ENCODE measurements around the gene CEP78. TPM values are rescaled to one million over a fixed set of nuclear protein-coding genes. Genes with fewer than 3 reads are reported as not detected.

The CEP78 gene
- total and polyA plus RNA-seq, 11 donors: 1.1 to 8.2 (median 3.3) TPM

GRCh38 chr9:78303377-78304062, 67.6 kb downstream of the CEP78 start:
- no peak overlapping the region for H3K4me3 ChIP-seq
- DNase-seq: no peak
- H3K27ac ChIP-seq: no peak overlapping the region
- peaks cover 0 to 2% (median 0%) of the 10 kb centered on the region in 12 donors for H3K4me1 ChIP-seq
- no peak for TF ChIP-seq POLR2A (IDR thresholded peaks at IDR 0.05)
- TF ChIP-seq, protein P1, sequence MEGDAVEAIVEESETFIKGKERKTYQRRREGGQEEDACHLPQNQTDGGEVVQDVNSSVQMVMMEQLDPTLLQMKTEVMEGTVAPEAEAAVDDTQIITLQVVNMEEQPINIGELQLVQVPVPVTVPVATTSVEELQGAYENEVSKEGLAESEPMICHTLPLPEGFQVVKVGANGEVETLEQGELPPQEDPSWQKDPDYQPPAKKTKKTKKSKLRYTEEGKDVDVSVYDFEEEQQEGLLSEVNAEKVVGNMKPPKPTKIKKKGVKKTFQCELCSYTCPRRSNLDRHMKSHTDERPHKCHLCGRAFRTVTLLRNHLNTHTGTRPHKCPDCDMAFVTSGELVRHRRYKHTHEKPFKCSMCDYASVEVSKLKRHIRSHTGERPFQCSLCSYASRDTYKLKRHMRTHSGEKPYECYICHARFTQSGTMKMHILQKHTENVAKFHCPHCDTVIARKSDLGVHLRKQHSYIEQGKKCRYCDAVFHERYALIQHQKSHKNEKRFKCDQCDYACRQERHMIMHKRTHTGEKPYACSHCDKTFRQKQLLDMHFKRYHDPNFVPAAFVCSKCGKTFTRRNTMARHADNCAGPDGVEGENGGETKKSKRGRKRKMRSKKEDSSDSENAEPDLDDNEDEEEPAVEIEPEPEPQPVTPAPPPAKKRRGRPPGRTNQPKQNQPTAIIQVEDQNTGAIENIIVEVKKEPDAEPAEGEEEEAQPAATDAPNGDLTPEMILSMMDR (IDR thresholded peaks at IDR 0.05): no peak
- H3K27me3 ChIP-seq: peaks cover 0 to 40% (median 8%) of the 10 kb centered on the region in 9 donors
- H3K9me3 ChIP-seq: no peaks in the 10 kb centered on the region
- intact Hi-C loops (cut with DNase I): no loop called here
- 95 to 97% (median 96%) methylated on average over 3 of the region's 3 CpGs for WGBS, 4 donors
- H3K36me3 ChIP-seq: no peaks in the 10 kb centered on the region
- no peak for ATAC-seq

- Histone ChIP-seq H3K27me3 (peaks cover 0 to 31% (median 7%) of the 10 kb centered on the region in 9 donors), H3K27ac (no peak overlapping the region), H3K9me3 (no peaks in the 10 kb centered on the region), H3K36me3 (no peaks in the 10 kb centered on the region), H3K4me1 (no peaks in the 10 kb centered on the region), H3K4me3 (no peak overlapping the region)
- 63 to 90% (median 85%) methylated on average over 1 of the region's 1 CpG for WGBS, 4 donors
- TF ChIP-seq, protein P1 (IDR thresholded peaks at IDR 0.05): no peak
- TF ChIP-seq POLR2A (IDR thresholded peaks at IDR 0.05): no peak
- DNase-seq (no peak), ATAC-seq (no peak)
- intact Hi-C loops (cut with DNase I): no loop called here
These were observed 68.5 kb downstream of the CEP78 start for GRCh38 chr9:78304357-78304756.

DNA sequence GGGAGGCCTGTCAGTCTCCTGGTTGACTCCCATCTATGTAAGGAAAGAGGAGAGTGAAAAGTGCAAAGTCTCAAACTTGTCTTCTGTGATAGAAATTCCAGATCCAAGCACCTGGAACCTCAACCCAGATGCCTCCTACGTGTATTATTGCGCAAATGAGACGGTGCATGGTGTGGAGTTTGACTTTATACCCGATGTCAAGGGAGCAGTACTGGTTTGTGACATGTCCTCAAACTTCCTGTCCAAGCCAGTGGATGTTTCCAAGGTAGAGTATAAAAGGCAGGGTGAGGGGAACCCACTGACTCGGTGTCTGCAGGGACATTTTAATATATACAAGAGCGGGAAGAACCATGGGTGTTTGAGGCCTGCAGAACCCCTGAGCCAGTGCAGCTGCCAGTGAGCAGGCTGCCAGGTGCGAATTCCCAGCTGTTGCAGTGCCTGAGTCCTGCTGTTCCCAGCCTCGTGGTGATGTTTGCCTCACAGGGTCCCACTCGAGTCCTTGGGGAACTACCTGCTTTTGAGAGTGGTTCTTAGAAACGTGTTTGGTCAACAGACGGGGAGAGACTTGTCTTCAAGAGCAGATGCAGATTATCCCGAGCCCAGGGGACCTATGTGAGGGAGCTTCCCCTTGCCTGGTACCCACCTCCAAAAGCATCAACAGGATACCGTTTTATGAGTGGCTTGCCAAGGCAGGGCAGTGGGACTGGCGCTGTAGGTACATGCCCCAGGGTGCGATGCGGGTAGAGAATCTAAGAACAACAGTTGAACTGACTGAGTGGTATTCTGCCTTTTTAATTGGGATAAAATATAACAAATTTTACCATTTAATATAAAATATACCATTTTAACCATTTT, 70.6 kb downstream of the CEP78 start:
- 83 to 93% (median 90%) methylated on average over 16 of the region's 16 CpGs for WGBS, 4 donors
- peaks cover 0 to 12% (median 0%) of the 10 kb centered on the region in 9 donors for H3K27me3 ChIP-seq
- H3K9me3 ChIP-seq: no peaks in the 10 kb centered on the region
- no peaks in the 10 kb centered on the region for H3K36me3 ChIP-seq
- TF ChIP-seq, protein P1 (IDR thresholded peaks at IDR 0.05): no peak
- no peak for TF ChIP-seq POLR2A (IDR thresholded peaks at IDR 0.05)
- no peaks in the 10 kb centered on the region for H3K4me1 ChIP-seq
- H3K27ac ChIP-seq: no peak overlapping the region
- intact Hi-C loops (cut with DNase I): no loop called here
- H3K4me3 ChIP-seq: no peak overlapping the region
- DNase-seq (no peak), ATAC-seq (no peak)

- TF ChIP-seq POLR2A (IDR thresholded peaks at IDR 0.05): no peak
- TF ChIP-seq, protein P1 (IDR thresholded peaks at IDR 0.05): no peak
- no peak for ATAC-seq
These were observed 71.5 kb downstream of the CEP78 start for GRCh38 chr9:78307360-78307759.

More at GRCh38 chr9:78307360-78307759, 71.5 kb downstream of the CEP78 start:
- Histone ChIP-seq H3K27ac (no peak overlapping the region), H3K9me3 (no peaks in the 10 kb centered on the region), H3K4me3 (no peak overlapping the region), H3K4me1 (no peaks in the 10 kb centered on the region), H3K36me3 (no peaks in the 10 kb centered on the region), H3K27me3 (peaks cover 0 to 3% (median 0%) of the 10 kb centered on the region in 9 donors)
- WGBS, 4 donors: 69 to 88% (median 82%) methylated on average over 2 of the region's 2 CpGs
- DNase-seq: no peak
- intact Hi-C loops (cut with DNase I): no loop called here
